ENCODE data around the gene FBXL22. TPM values are rescaled to one million over a fixed set of nuclear protein-coding genes. Genes with fewer than 3 reads are reported as not detected.
"Not testable (repeated sequence)": the region's sequence is repeated elsewhere in the genome, so short reads cannot be mapped to it uniquely, and the experiment has no call there.

Gene FBXL22
- total RNA-seq, 2 experiments from 2014 or later: 0.92 to 0.95 TPM

- POLR2A ChIA-PET: no interaction called here
Measured at GRCh38 chr15:63605036-63605435, 7.8 kb downstream of the FBXL22 start.

GRCh38 chr15:63605816-63606215, 8.6 kb downstream of the FBXL22 start:
- POLR2A ChIA-PET: no interaction called here
- CTCF ChIA-PET: interaction anchor here (1.1 to 2.4 kb wide), 2 partner anchors 139 to 406 kb away, joined by 3 to 9 read pairs; no protein-coding TSS in a partner anchor

More at GRCh38 chr15:63605036-63605435, 7.8 kb downstream of the FBXL22 start:
- CTCF ChIA-PET: interaction anchor here (2.4 kb wide), 1 partner anchor 138 kb away, joined by 9 read pairs; no protein-coding TSS in a partner anchor

- ChIA-PET POLR2A (no interaction called here), CTCF (interaction anchor here (0.5 to 1.1 kb wide), 2 partner anchors 406 to 458 kb away, joined by 3 read pairs; no protein-coding TSS in a partner anchor)
Measured at GRCh38 chr15:63606308-63606707, 9.1 kb downstream of the FBXL22 start.

GRCh38 chr15:63608989-63609388, 11.8 kb downstream of the FBXL22 start:
- ChIA-PET CTCF (interaction anchor here (1.1 to 2.2 kb wide), 7 partner anchors 9 to 485 kb away, joined by 3 to 20 read pairs (median 3); partner anchors contain the start of gene CIAO2A), POLR2A (no interaction called here)

GRCh38 chr15:63609448-63609847, 12.3 kb downstream of the FBXL22 start:
- ChIA-PET POLR2A (no interaction called here), CTCF (interaction anchor here (0.6 to 2.2 kb wide), 12 partner anchors 10 to 484 kb away, joined by 3 to 20 read pairs (median 3); partner anchors contain the start of gene CIAO2A)

- ChIA-PET CTCF (interaction anchor here (0.6 to 2.2 kb wide), 12 partner anchors 10 to 483 kb away, joined by 3 to 20 read pairs (median 3); partner anchors contain the start of gene CIAO2A), POLR2A (no interaction called here)
Measured at GRCh38 chr15:63610209-63610841, 13.1 kb downstream of the FBXL22 start.

- POLR2A ChIA-PET: no interaction called here
- CTCF ChIA-PET: interaction anchor here (0.8 to 2.2 kb wide), 3 partner anchors 11 to 457 kb away, joined by 3 to 20 read pairs (median 5); no protein-coding TSS in a partner anchor
Measured at GRCh38 chr15:63611177-63611576, 14.0 kb downstream of the FBXL22 start.

GRCh38 chr15:63612300-63612699, 15.1 kb downstream of the FBXL22 start:
- ChIA-PET POLR2A (no interaction called here), CTCF (interaction anchor here (0.8 kb wide), 1 partner anchor 19 kb away, joined by 3 read pairs; no protein-coding TSS in a partner anchor)

- ChIA-PET POLR2A (no interaction called here), CTCF (no interaction called here)
Measured at GRCh38 chr15:63615935-63616334, 18.7 kb downstream of the FBXL22 start.

GRCh38 chr15:63617147-63617546, 20.0 kb downstream of the FBXL22 start:
- POLR2A ChIA-PET, CTCF ChIA-PET: not testable (repeated sequence)

- CTCF ChIA-PET, POLR2A ChIA-PET: not testable (repeated sequence)
Measured at GRCh38 chr15:63617627-63618026, 20.4 kb downstream of the FBXL22 start.

GRCh38 chr15:63620760-63621159, 23.6 kb downstream of the FBXL22 start:
- CTCF ChIA-PET, POLR2A ChIA-PET: not testable (repeated sequence)

- ChIA-PET POLR2A (no interaction called here), CTCF (interaction anchor here (0.7 kb wide), 1 partner anchor 9 kb away, joined by 3 read pairs; no protein-coding TSS in a partner anchor)
Measured at GRCh38 chr15:63623232-63623969, 26.2 kb downstream of the FBXL22 start.

GRCh38 chr15:63626955-63627354, 29.8 kb downstream of the FBXL22 start:
- POLR2A ChIA-PET: no interaction called here
- CTCF ChIA-PET: no interaction called here

- ChIA-PET POLR2A (no interaction called here), CTCF (no interaction called here)
Measured at GRCh38 chr15:63628123-63628822, 31.1 kb downstream of the FBXL22 start.

- POLR2A ChIA-PET: no interaction called here
- CTCF ChIA-PET: interaction anchor here (0.8 to 1.1 kb wide), 2 partner anchors 17 to 28 kb away, joined by 3 read pairs; no protein-coding TSS in a partner anchor
Measured at GRCh38 chr15:63630036-63630751, 33.0 kb downstream of the FBXL22 start.

- POLR2A ChIA-PET: no interaction called here
- CTCF ChIA-PET: no interaction called here
Measured at GRCh38 chr15:63633312-63633711, 36.1 kb downstream of the FBXL22 start.

- ChIA-PET CTCF (no interaction called here), POLR2A (no interaction called here)
Measured at GRCh38 chr15:63634154-63634553, 37.0 kb downstream of the FBXL22 start.

- CTCF ChIA-PET: no interaction called here
- POLR2A ChIA-PET: no interaction called here
Measured at GRCh38 chr15:63636518-63637061, 39.4 kb downstream of the FBXL22 start.

Data from activated CD8-positive, alpha-beta memory T cell treated with anti-CD3 and anti-CD28 coated beads for 36 hours (primary cell).